ENCODE measurements around the gene NELL2.

NELL2 gene

GRCh38 chr12:44544018-44544417 is 332.1 kb downstream of the NELL2 start:
- TF ChIP-seq CTCF (IDR thresholded peaks at IDR 0.05; ENCODE audit: low read depth, low read length), result no peak

GRCh38 chr12:44542716-44543115 is 333.4 kb downstream of the NELL2 start:
- no peak for TF ChIP-seq CTCF (IDR thresholded peaks at IDR 0.05; ENCODE audit: low read depth, low read length)
- H3K4me3 ChIP-seq (ENCODE audit: low read depth, low read length), result no peak overlapping the region

More at GRCh38 chr12:44544018-44544417, 332.1 kb downstream of the NELL2 start:
- no peak overlapping the region for H3K4me3 ChIP-seq (ENCODE audit: low read depth, low read length)

- no peak for TF ChIP-seq CTCF (IDR thresholded peaks at IDR 0.05; ENCODE audit: low read depth, low read length)
- no peak overlapping the region for H3K4me3 ChIP-seq (ENCODE audit: low read depth, low read length)
Observed at GRCh38 chr12:44537354-44537753, 338.8 kb downstream of the NELL2 start.

- no peak overlapping the region for H3K4me3 ChIP-seq (ENCODE audit: low read depth, low read length)
- no peak for TF ChIP-seq CTCF (IDR thresholded peaks at IDR 0.05; ENCODE audit: low read depth, low read length)
Observed at GRCh38 chr12:44532940-44533339, 343.2 kb downstream of the NELL2 start.

GRCh38 chr12:44531320-44531971 is 344.7 kb downstream of the NELL2 start:
- no peak for TF ChIP-seq CTCF (IDR thresholded peaks at IDR 0.05; ENCODE audit: low read depth, low read length)
- no peak overlapping the region for H3K4me3 ChIP-seq (ENCODE audit: low read depth, low read length)

GRCh38 chr12:44526655-44527182 is 349.4 kb downstream of the NELL2 start:
- no peak overlapping the region for H3K4me3 ChIP-seq (ENCODE audit: low read depth, low read length)
- no peak for TF ChIP-seq CTCF (IDR thresholded peaks at IDR 0.05; ENCODE audit: low read depth, low read length)

- TF ChIP-seq CTCF (IDR thresholded peaks at IDR 0.05; ENCODE audit: low read depth, low read length), result no peak
- no peak overlapping the region for H3K4me3 ChIP-seq (ENCODE audit: low read depth, low read length)
Observed at GRCh38 chr12:44525806-44526654, 350.1 kb downstream of the NELL2 start.
